Measurements from ENCODE around the gene NLGN3. TPM values are rescaled to one million over a fixed set of nuclear protein-coding genes. Genes with fewer than 3 reads are reported as not detected.
A peak's percentile ranks its signal among the peaks of the same experiment; 100 is the strongest.
"Not testable (repeated sequence)": the region's sequence is repeated elsewhere in the genome, so short reads cannot be mapped to it uniquely, and the experiment has no call there.

The NLGN3 gene
- total RNA-seq, 2 donors from 2014 or later: 0.67 to 2.3 TPM

- intact Hi-C loops (cut with DNase I): no loop called here
- DNase-seq (ENCODE audit: low spot score): no peak
These were observed 21.8 kb downstream of the NLGN3 start for GRCh38 chrX:71166461-71166860.

GRCh38 chrX:71167031-71167781, 22.6 kb downstream of the NLGN3 start:
- no peak for DNase-seq (ENCODE audit: low spot score)
- intact Hi-C loops (cut with DNase I): no loop called here

GRCh38 chrX:71168134-71168533, 23.5 kb downstream of the NLGN3 start:
- no peak for DNase-seq (ENCODE audit: low spot score)
- intact Hi-C loops (cut with DNase I): no loop called here

GRCh38 chrX:71169586-71169985, 24.9 kb downstream of the NLGN3 start:
- intact Hi-C loops (cut with DNase I): no loop called here
- no peak for DNase-seq (ENCODE audit: low spot score)

- DNase-seq (ENCODE audit: low spot score): no peak
- intact Hi-C loops (cut with DNase I): no loop called here
These were observed 26.0 kb downstream of the NLGN3 start for GRCh38 chrX:71170660-71171059.

- no peak for DNase-seq (ENCODE audit: low spot score)
- intact Hi-C loops (cut with DNase I): no loop called here
These were observed 26.6 kb downstream of the NLGN3 start for GRCh38 chrX:71171110-71171801.

- intact Hi-C loops (cut with DNase I): no loop called here
- no peak for DNase-seq (ENCODE audit: low spot score)
These were observed 28.8 kb downstream of the NLGN3 start for GRCh38 chrX:71173440-71173839.

GRCh38 chrX:71174795-71175194, 30.2 kb downstream of the NLGN3 start:
- intact Hi-C loops (cut with DNase I): no loop called here
- DNase-seq (ENCODE audit: low spot score): no peak

GRCh38 chrX:71175531-71175930, 30.9 kb downstream of the NLGN3 start:
- no peak for DNase-seq (ENCODE audit: low spot score)
- intact Hi-C loops (cut with DNase I): no loop called here

- intact Hi-C loops (cut with DNase I): no loop called here
These were observed 32.7 kb downstream of the NLGN3 start for GRCh38 chrX:71177327-71177726.

GRCh38 chrX:71178908-71179307, 34.3 kb downstream of the NLGN3 start:
- intact Hi-C loops (cut with DNase I): no loop called here
- DNase-seq (ENCODE audit: low spot score): no peak

More at GRCh38 chrX:71177327-71177726, 32.7 kb downstream of the NLGN3 start:
- no peak for DNase-seq (ENCODE audit: low spot score)

- DNase-seq (ENCODE audit: low spot score); intact Hi-C loops (cut with DNase I): not testable (repeated sequence)
These were observed 36.1 kb downstream of the NLGN3 start for GRCh38 chrX:71180579-71181265.

GRCh38 chrX:71181558-71181909, 36.9 kb downstream of the NLGN3 start:
- DNase-seq (ENCODE audit: low spot score): no peak
- intact Hi-C loops (cut with DNase I): no loop called here

- DNase-seq (ENCODE audit: low spot score): peak; percentile 94
- intact Hi-C loops (cut with DNase I): no loop called here
These were observed 37.5 kb downstream of the NLGN3 start for GRCh38 chrX:71181910-71182799.

- DNase-seq (ENCODE audit: low spot score): no peak
- intact Hi-C loops (cut with DNase I): no loop called here
These were observed 38.2 kb downstream of the NLGN3 start for GRCh38 chrX:71182871-71183270.

- intact Hi-C loops (cut with DNase I): no loop called here
- DNase-seq (ENCODE audit: low spot score): no peak
These were observed 38.7 kb downstream of the NLGN3 start for GRCh38 chrX:71183341-71183740.

- no peak for DNase-seq (ENCODE audit: low spot score)
- intact Hi-C loops (cut with DNase I): no loop called here
These were observed 39.5 kb downstream of the NLGN3 start for GRCh38 chrX:71184092-71184491.

- intact Hi-C loops (cut with DNase I): no loop called here
- no peak for DNase-seq (ENCODE audit: low spot score)
These were observed 40.3 kb downstream of the NLGN3 start for GRCh38 chrX:71184803-71185495.

- no peak for DNase-seq (ENCODE audit: low spot score)
- intact Hi-C loops (cut with DNase I): no loop called here
These were observed 46.6 kb downstream of the NLGN3 start for GRCh38 chrX:71191248-71191647.
